K562 (cell line): ENCODE results near the gene TANC1. TPM values are rescaled to one million over a fixed set of nuclear protein-coding genes. Genes with fewer than 3 reads are reported as not detected.

Experiments
- ATAC-seq: fragments of 200-7000 bp; cut with Tn5 transposase; 3 replicates; pipeline ENCODE4 v1.9.1; 2020; ENCODE audit warnings: moderate library complexity
- BruUV-seq: library from RNA; stranded (reverse); fragments of 400-500 nt; replicated peaks from 2 replicates; lab custom pipeline; 2021; lab: Mats Ljungman, UMichigan
- CTCF ChIA-PET: fragments of 300-600 bp; formaldehyde crosslinking; extraction: SDS; loops from one replicate; lab custom pipeline; 2021; ENCODE audit warnings: low intra/inter-chr PET ratio; lab: Yijun Ruan, JAX
- POLR2A ChIA-PET: fragments of 300-600, 350-650 bp; sonication (Branson Sonifier 250); formaldehyde crosslinking; extraction: SDS; loops from one replicate; lab custom pipeline; 2021; ENCODE audit warnings: antibody characterized with exemption, inconsistent platforms; lab: Yijun Ruan, JAX
- DNase-seq, 4 experiments: peaks; one replicate each; pipeline versions ENCODE4 v3.0.0 to v3.0.0-alpha.2; 2011 to 2018; ENCODE audit warnings: low spot score in 3 of 4, mixed read lengths in 3 of 4; ENCODE audit errors: extremely low read depth in 1 of 4
- FAIRE-seq: peaks from 2 replicates; lab custom pipeline; 2011; peaks lifted over from hg19 to GRCh38; lab: Jason Lieb, UNC
- H2AFZ ChIP-seq: 2 replicates; pipeline ENCODE4 v1.6.0; 2011; ENCODE audit warnings: low read depth, low read length, control low read depth, inconsistent platforms
- H3K27ac ChIP-seq: fragments of 200-600 bp; 3 replicates; pipeline ENCODE4 v1.8.0; 2011; ENCODE audit warnings: low read depth, mild to moderate bottlenecking, control low read depth, inconsistent platforms, low read length, moderate library complexity, mixed read lengths; ENCODE audit errors: extremely low read depth
- H3K27me3 ChIP-seq, 2 experiments: fragments of 300-600 bp in 1 of 2; 2 replicates in 1 of 2; 3 replicates in 1 of 2; pipeline versions ENCODE4 v1.6.0 to v1.8.0; 2011; ENCODE audit warnings: inconsistent platforms in 2 of 2, low read length in 2 of 2, mild to moderate bottlenecking in 1 of 2, mixed read lengths in 1 of 2, moderate library complexity in 1 of 2; ENCODE audit not compliant: control insufficient read depth in 2 of 2, insufficient read depth in 2 of 2
- H3K36me3 ChIP-seq: fragments of 300-600 bp; 3 replicates; pipeline ENCODE4 v1.8.0; 2011; ENCODE audit warnings: mild to moderate bottlenecking, low read length, inconsistent platforms; ENCODE audit not compliant: control insufficient read depth, insufficient read depth
- H3K4me1 ChIP-seq, 2 experiments: fragments of 200-600 bp in 1 of 2; replicated peaks in 1 of 2; 2 replicates in 1 of 2; 3 replicates in 1 of 2; pipeline versions ENCODE4 v1.5.1 to v1.8.0; 2011; ENCODE audit warnings: inconsistent platforms in 2 of 2, low read length in 2 of 2, mild to moderate bottlenecking in 1 of 2, mixed read lengths in 1 of 2, moderate library complexity in 1 of 2; ENCODE audit not compliant: control insufficient read depth in 2 of 2, insufficient read depth in 2 of 2
- H3K4me2 ChIP-seq: 2 replicates; pipeline ENCODE4 v1.6.1; 2011; ENCODE audit warnings: low read length, control low read depth, inconsistent platforms, mixed read lengths; ENCODE audit not compliant: insufficient read depth
- H3K4me3 ChIP-seq: fragments of 200-600 bp; sonication (generic), shearing (Covaris generic); 2 replicates; pipeline ENCODE4 v1.5.1; 2016; ENCODE audit warnings: control low read depth, inconsistent platforms
- H3K79me2 ChIP-seq: fragments of 200-600 bp; 3 replicates; pipeline ENCODE4 v1.8.0; 2011; ENCODE audit warnings: low read length, inconsistent platforms; ENCODE audit not compliant: control insufficient read depth, insufficient read depth
- H3K9ac ChIP-seq, 2 experiments: 2 replicates each; pipeline versions ENCODE4 v1.6.0 to v1.6.1; 2011; ENCODE audit warnings: low read depth in 2 of 2, low read length in 2 of 2, control low read depth in 1 of 2, inconsistent platforms in 1 of 2, mild to moderate bottlenecking in 1 of 2, mixed read lengths in 1 of 2; ENCODE audit not compliant: insufficient read depth in 1 of 2
- H3K9me1 ChIP-seq: one replicate; pipeline ENCODE4 v1.6.0; 2011; ENCODE audit warnings: inconsistent platforms, mild to moderate bottlenecking, low read length, moderate library complexity; ENCODE audit not compliant: control insufficient read depth, insufficient read depth
- H3K9me3 ChIP-seq: replicated peaks from 2 replicates; pipeline ENCODE4 v1.5.1; 2011; ENCODE audit warnings: low read depth, low read length, inconsistent platforms; ENCODE audit not compliant: control insufficient read depth, insufficient read depth
- H4K20me1 ChIP-seq: replicated peaks from 2 replicates; pipeline ENCODE4 v1.6.1; 2011; ENCODE audit warnings: low read length, inconsistent platforms, mixed read lengths; ENCODE audit not compliant: control insufficient read depth, insufficient read depth
- CBFA2T3 ChIP-seq: fragments of 450-650 bp; IDR thresholded peaks from 2 replicates; pipeline ENCODE4 v1.6.1; 2017
- FOXJ3 ChIP-seq: sonication (generic); formaldehyde crosslinking; IDR thresholded peaks from 2 replicates; pipeline ENCODE4 v1.4.0; 2020; ENCODE audit warnings: mild to moderate bottlenecking, missing genetic modification reagents
- SMAD4 ChIP-seq: fragments of 250-450 bp; sonication (Bioruptor Pico); conservative IDR thresholded peaks from 2 replicates; pipeline ENCODE4 v1.8.0; 2021; ENCODE audit warnings: inconsistent platforms, mild to moderate bottlenecking, moderate library complexity
- ZBTB11 ChIP-seq, 3 experiments: fragments of 200-800 bp in 1 of 3; fragments of 250-450 bp in 1 of 3; fragments of 450-650 bp in 1 of 3; sonication (Bioruptor Pico) in 1 of 3; sonication (Bioruptor generic) in 1 of 3; formaldehyde crosslinking in 1 of 3; IDR thresholded peaks; 2 replicates each; pipeline versions ENCODE4 v1.6.1 to v1.8.0; 2016 to 2022; ENCODE audit warnings: mild to moderate bottlenecking in 2 of 3, missing genetic modification characterization in 2 of 3, missing compliant biosample characterization in 1 of 3, moderate library complexity in 1 of 3
- WGBS: fragments of 100-300 bp; shearing (Covaris generic); methylation state at CpG from one replicate; pipeline ENCODE4 v1.1.6; 2016; ENCODE audit warnings: low coverage, mixed read lengths; ENCODE audit not compliant: insufficient coverage; ENCODE audit errors: missing lambda C conversion rate; 5-methylcytosine and 5-hydroxymethylcytosine counted together
- in situ Hi-C: fragments of 300-500 bp; cut with MboI; formaldehyde crosslinking; loops from 4 replicates; pipeline ENCODE4 v1.15.0; 2018; ENCODE audit warnings: inconsistent platforms, mixed read lengths
- intact Hi-C: fragments of 100-400 bp; cut with micrococcal nuclease; formaldehyde crosslinking; loops from 2 replicates; pipeline ENCODE4 v1.14.2; 2022
- polyA plus RNA-seq, 8 experiments: library from polyadenylated mRNA; depleted of rRNA in 4 of 8; stranded (reverse) in 5 of 8; unstranded in 3 of 8; fragments of >200 nt; fragmentation: Nextera tagmentation in 2 of 8; fragmentation: Illumina TruSeq in 1 of 8; extraction: Ambion mirVana in 2 of 8; extraction: Trizol in 1 of 8; gene quantifications; 2 replicates each; pipeline versions ENCODE4 v1.2.1 to v1.2.3, GENCODE V29; 2011 to 2014; ENCODE audit warnings: inconsistent platforms in 1 of 8, missing spikeins in 1 of 8
- total RNA-seq, 7 experiments: library from RNA; depleted of rRNA in 6 of 7; stranded (reverse); fragments of >200 nt in 6 of 7; fragmentation: Illumina TruSeq in 2 of 7; extraction: Trizol in 2 of 7; gene quantifications; 2 replicates each; pipeline versions ENCODE4 v1.2.1 to v1.2.3, GENCODE V29; 2011 to 2021; ENCODE audit warnings: low replicate concordance in 1 of 7

The TANC1 gene
- total and polyA plus RNA-seq, 9 of the 15 experiments (the other 6 are each of a cell fraction or from before 2014, with no cell fraction given) = under 0.01 to 0.20 (median 0.07) TPM; not detected in 1

DNA sequence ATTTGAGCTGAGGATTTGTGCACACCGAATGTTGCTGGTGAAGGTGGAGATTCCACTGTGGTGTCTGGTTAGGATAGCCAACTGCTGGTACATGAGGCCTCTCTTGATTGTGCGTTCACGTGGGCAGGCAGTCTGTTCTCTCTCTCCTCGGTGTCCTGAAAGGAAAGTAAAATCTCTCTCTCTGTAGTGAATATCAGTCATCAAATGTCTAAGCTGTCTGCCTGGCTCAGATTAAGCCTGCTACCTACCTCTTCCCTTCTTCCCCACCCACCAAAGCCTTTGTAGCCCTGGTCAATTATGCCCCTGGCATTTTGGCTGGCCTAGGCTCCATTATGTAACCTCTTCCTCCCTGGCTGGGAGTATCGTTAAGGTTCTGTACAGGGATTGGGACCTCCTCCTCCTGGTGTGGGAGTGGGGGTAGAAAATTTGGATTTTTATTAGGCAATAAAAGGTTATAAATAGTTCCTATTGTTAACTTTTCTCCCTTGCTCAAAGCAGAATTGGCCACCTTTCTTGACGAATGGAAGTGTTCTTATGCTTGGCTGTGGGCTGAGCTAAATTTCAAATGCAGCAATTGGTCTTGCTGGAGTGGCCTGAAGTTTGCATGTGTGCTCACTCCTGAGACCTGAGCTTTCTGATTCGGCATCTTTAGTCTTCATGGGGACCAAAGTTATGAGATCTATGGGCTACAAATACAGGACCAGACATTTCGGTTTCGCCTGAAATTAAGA lies 169.2 kb downstream of the TANC1 start:
- no peak overlapping the region for H2AFZ ChIP-seq
- no peaks in the 10 kb centered on the region for H3K9me1 ChIP-seq
- ChIA-PET CTCF (no interaction called here), POLR2A (interaction anchor here (0.5 to 2.9 kb wide), 6 partner anchors 8 to 149 kb away, joined by 3 to 13 read pairs (median 4); no protein-coding TSS in a partner anchor)
- in situ Hi-C loops = no loop called here
- no peak overlapping the region for H3K4me2 ChIP-seq
- no peaks in the 10 kb centered on the region; a peak in 1 of 5 replicates for H3K27me3 ChIP-seq
- peaks cover 7 to 20% of the 10 kb centered on the region in 2 experiments for H3K4me1 ChIP-seq
- no peaks in the 10 kb centered on the region for H4K20me1 ChIP-seq
- 31% methylated on average over 9 of the region's 9 CpGs for whole genome bisulfite sequencing
- TF ChIP-seq SMAD4 (CRISPR knock-in tag) (0 out of 2 replicates have a peak, but pooled peaks have one; percentile 11), FOXJ3 (CRISPR knock-in tag) (no peak), ZBTB11 (CRISPR knock-in tag; IDR thresholded peaks at IDR 0.05) (no peak), CBFA2T3 (peak; percentile 33)
- no peaks in the 10 kb centered on the region for H3K79me2 ChIP-seq
- no peak for DNase-seq
- no peak overlapping the region for H3K9ac ChIP-seq
- no peak for FAIRE-seq
- ATAC-seq = no peak
- no peaks in the 10 kb centered on the region for H3K36me3 ChIP-seq
- intact Hi-C loops = no loop called here
- H3K27ac ChIP-seq = no peak overlapping the region
- no peak overlapping the region for H3K4me3 ChIP-seq
- H3K9me3 ChIP-seq = no peaks in the 10 kb centered on the region
- BruUV-seq = no TSS peak
